HG03342 (cell line): ENCODE results near the gene TTC19.
"Not testable (repeated sequence)": the region's sequence is repeated elsewhere in the genome, so short reads cannot be mapped to it uniquely, and the experiment has no call there.

ENCODE experiments used
- ATAC-seq: cut with Tn5 transposase; IDR thresholded peaks from one replicate; pipeline ENCODE4 v1.9.1; 2021; ENCODE audit warnings: mild to moderate bottlenecking, moderate library complexity; ENCODE audit not compliant: unreplicated experiment

Gene TTC19

GRCh38 chr17:15972497-15972951, 27.1 kb upstream of the TTC19 start:
- ATAC-seq = no peak

- ATAC-seq = no peak
Measured at GRCh38 chr17:15973016-15973415, 26.6 kb upstream of the TTC19 start.

GRCh38 chr17:15973834-15974233, 25.8 kb upstream of the TTC19 start:
- no peak for ATAC-seq

- ATAC-seq = no peak
Measured at GRCh38 chr17:15977894-15978293, 21.7 kb upstream of the TTC19 start.

- no peak for ATAC-seq
Measured at GRCh38 chr17:15978606-15979005, 21.0 kb upstream of the TTC19 start.

GRCh38 chr17:15979013-15979412, 20.6 kb upstream of the TTC19 start:
- ATAC-seq = not testable (repeated sequence)

GRCh38 chr17:15981208-15981607, 18.4 kb upstream of the TTC19 start:
- ATAC-seq = peak; percentile 86

GRCh38 chr17:15981646-15982580, 17.7 kb upstream of the TTC19 start:
- peak; percentile 13 for ATAC-seq

GRCh38 chr17:15996322-15996721, 3.3 kb upstream of the TTC19 start:
- no peak for ATAC-seq

- no peak for ATAC-seq
Measured at GRCh38 chr17:15998031-15998562, 1.5 kb upstream of the TTC19 start.

- peak; percentile 30 for ATAC-seq
Measured at GRCh38 chr17:15999974-16000827, 577 bp downstream of the TTC19 start.

- no peak for ATAC-seq
Measured at GRCh38 chr17:16001226-16001897, 1.7 kb downstream of the TTC19 start.

- ATAC-seq = no peak
Measured at GRCh38 chr17:16002708-16003260, 3.2 kb downstream of the TTC19 start.

- no peak for ATAC-seq
Measured at GRCh38 chr17:16003841-16004240, 4.2 kb downstream of the TTC19 start.

- no peak for ATAC-seq
Measured at GRCh38 chr17:16005636-16006035, 6.0 kb downstream of the TTC19 start.

- ATAC-seq = no peak
Measured at GRCh38 chr17:16007439-16007838, 7.8 kb downstream of the TTC19 start.

- no peak for ATAC-seq
Measured at GRCh38 chr17:16013943-16014407, 14.4 kb downstream of the TTC19 start.

- no peak for ATAC-seq
Measured at GRCh38 chr17:16019347-16019746, 19.7 kb downstream of the TTC19 start.

- ATAC-seq = no peak
Measured at GRCh38 chr17:16023881-16024280, 24.3 kb downstream of the TTC19 start.

- no peak for ATAC-seq
Measured at GRCh38 chr17:16025202-16025601, 25.6 kb downstream of the TTC19 start.
